GM12878 (cell line): Measurements from ENCODE around the gene CALHM1.

Experiments
- CBX3 ChIP-seq: fragments of 200-600 bp; sonication (generic); IDR thresholded peaks from 2 replicates; pipeline ENCODE4 v1.6.1; 2016; ENCODE audit warnings: low read depth, borderline replicate concordance
- POLR2AphosphoS5 ChIP-seq: IDR thresholded peaks from 2 replicates; pipeline ENCODE4 v1.6.1; 2011; ENCODE audit warnings: mild to moderate bottlenecking, low read length, inconsistent platforms
- SIN3A ChIP-seq: IDR thresholded peaks from 2 replicates; pipeline ENCODE4 v1.6.1; 2012; ENCODE audit warnings: low read depth, low read length, improper control_type of control experiment

DNA sequence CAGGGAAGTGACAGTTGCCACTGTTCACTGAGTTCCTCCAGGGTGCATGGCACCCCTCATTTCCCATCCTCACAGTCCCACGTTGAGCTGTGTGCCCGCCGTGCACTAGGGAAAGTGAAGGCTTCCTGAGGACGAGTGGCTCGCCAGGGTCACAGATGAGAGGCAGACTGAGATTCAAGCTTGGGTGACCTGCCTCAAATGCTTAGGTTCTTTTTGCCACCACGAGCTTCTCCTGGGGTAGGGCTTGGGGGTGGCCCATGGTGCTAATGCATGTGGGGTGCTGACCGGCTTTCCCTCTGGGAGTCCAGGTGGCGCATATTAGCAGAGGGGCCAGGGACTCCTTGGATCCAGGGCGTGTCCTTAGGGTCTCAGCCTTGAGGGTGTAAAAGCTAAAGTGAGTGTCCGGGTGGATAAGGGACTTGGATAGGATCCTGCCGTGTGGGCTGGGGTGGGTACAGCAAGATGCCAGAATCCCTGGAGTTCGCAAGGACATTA lies 8.5 kb downstream of the CALHM1 start:
- TF ChIP-seq CBX3 (no peak), SIN3A (no peak), POLR2AphosphoS5 (no peak)
